GM19099 (cell line): ENCODE results near the gene GPC4.

ENCODE experiments used
- POLR2A ChIP-seq: IDR thresholded peaks from 3 replicates; pipeline ENCODE4 v1.6.1; 2011; ENCODE audit warnings: low read depth; ENCODE audit not compliant: insufficient read length; ENCODE audit errors: extremely low read depth

The GPC4 gene

DNA sequence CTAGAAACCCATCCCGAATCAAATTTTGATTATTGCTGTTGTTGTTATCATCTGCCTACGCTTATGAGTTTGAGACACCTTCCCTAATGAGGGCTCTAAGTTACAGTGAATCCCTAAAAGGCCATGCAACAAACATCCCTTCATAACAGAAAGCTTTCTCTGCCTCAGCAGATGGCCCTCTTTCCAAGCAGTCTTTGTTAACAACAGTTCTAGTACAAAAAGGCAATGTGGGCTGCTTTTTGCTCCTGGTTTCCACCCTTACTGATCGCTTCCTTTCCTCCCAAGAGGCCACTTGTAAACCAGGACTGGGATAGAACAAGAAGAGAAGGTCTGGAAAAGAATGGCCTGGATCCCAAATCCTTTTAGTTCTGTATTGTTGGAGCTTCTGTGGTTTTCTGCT is 24.2 kb downstream of the GPC4 start:
- no peak for TF ChIP-seq POLR2A

DNA sequence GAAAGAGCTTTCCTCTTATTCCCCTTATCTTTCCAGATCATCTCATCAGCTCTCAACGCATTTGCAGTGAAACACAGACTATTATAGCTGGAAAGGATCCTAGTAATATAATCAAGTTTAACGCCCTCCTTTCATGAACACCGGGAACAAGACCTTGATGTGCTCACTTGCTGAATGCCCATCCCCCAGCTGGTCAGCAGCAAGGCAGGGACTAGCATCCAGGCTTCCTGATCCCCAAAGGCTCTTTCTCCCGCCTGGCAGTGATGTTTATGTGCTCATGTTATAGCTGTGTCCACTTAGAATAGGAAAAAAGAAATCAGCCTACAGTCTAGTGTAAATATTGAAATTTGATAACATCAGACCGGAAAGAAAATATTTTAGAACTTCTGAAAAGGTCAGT is 24.6 kb downstream of the GPC4 start:
- TF ChIP-seq POLR2A = no peak

DNA sequence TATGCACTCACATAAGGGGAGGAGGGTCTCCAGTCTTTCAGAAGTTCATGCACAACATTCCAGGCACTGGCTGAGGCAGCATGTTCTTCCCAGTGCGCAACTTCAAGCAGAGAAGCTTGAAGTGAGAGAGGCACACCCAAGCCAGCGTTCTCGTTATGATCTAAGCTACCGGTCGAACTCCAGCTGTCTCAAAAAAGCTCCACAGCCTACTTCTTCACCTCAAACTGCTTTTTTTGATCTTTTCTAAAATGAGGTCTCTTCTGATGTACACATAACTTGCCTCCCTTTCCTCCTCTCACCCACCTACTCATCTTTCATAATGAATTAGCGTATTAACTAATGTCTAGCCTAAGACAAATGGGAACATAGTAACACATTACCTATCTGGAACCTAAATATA is 25.3 kb downstream of the GPC4 start:
- no peak for TF ChIP-seq POLR2A

DNA sequence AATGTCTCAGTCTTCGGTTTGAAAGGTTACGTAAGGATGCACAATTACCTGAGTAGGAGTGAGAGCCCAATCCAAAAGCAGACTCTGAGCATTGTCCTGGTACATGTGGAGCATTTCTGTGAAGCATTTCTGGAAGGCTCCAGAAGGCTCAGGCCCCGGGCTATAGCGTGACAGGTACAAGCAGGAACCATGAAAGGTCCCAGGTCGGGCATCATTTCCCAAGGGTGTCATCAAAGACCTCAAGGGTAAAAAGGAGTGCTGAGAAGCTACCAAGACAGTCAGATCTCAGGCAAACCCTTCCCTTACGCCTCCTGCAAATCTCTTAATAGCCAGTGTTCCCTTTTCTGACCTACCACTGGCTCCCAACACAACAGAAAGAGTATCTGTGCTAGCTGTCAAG is 30.8 kb downstream of the GPC4 start:
- no peak for TF ChIP-seq POLR2A

DNA sequence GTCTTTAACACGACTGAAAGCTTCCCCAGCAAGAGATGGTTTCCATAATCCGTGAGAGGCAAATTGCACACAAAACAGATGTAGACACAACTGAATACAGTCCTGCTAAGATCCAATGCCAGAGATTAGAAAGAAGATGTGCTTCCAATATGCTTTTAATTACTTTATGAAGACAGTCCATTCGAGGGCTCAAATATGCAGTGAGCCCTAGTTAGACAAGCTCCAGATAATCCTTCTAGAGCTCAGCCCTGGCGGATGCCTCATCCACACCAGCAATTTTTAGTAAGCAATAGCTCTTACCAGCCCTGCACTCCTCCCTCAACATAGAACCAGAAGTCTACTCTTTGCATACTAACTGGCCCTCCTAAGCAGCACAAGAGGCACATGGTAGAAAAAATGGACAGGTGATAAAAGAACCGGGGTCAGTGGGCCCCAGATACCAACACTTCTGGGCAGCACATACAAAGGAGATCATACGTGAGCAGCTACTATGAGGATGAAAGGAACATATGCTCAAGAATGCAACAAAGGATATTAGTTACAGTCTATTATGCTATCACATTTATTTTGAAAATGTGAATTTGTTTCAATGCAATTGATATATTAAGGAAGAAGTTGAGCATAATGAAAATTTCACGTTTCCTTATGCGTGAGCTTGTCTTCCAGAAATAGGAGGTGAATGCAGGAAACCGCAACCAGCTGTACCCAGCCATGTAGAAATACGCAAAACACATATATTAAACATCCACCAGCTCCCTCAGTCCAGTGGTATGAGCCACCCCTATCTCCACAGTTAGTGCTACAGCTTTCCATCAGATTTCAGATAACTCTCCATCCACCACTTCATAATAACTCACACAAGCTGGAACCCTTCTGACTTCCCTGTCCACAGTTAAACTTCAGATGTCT is 34.3 kb downstream of the GPC4 start:
- TF ChIP-seq POLR2A = no peak

DNA sequence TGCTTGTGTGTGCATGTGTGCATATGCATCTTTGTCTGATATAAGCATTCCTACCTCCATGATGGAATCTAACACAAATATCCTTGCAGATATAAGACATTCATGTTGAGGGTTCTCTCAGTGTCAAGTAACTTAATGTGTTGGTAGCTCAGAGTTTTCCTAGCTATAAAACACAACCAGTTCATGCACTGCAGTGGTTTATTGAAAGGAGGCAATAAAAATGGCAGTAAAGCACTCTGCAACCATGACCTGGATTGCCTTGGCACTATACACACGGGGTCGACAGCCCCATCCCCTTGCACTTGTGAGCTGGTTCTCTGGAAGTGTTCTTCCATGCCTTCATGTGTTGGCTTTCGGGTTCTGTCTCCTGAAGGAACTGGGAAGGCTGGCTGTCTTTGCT is 38.9 kb downstream of the GPC4 start:
- TF ChIP-seq POLR2A = no peak

DNA sequence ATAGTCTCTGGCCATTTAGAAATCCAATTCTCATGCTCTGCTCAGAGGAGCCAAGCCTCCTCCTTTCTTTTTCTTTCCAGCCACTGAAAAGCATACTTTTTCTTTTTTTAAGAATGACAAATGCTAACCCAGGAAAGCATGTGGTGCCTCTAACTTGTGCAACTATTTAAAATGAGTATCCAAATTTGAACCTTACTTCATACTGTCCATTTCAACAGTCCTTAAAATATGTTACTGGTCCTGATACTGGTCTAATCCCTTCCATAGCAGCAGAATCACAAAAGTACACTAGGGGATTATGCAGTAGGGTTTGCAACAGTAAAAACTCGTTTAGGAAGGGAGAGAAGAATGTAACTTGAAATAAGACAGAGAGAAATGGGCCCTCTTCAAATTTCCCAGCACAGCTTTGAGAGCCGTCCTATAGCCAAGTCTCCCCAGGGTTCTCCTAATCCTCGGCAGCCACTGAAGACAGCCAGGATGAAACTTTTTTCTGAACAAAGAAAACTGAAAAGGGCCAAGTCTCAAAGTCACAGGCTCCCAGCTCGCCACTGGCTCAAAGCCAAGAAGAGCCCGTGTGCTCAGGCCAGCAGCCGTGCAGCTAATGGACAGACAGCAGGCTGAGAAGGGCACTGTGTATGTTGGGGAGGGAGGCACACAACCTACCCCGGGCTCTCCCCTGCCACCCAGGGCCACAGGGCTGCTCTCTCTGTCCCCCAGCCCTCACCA is 39.5 kb downstream of the GPC4 start:
- TF ChIP-seq POLR2A = no peak

DNA sequence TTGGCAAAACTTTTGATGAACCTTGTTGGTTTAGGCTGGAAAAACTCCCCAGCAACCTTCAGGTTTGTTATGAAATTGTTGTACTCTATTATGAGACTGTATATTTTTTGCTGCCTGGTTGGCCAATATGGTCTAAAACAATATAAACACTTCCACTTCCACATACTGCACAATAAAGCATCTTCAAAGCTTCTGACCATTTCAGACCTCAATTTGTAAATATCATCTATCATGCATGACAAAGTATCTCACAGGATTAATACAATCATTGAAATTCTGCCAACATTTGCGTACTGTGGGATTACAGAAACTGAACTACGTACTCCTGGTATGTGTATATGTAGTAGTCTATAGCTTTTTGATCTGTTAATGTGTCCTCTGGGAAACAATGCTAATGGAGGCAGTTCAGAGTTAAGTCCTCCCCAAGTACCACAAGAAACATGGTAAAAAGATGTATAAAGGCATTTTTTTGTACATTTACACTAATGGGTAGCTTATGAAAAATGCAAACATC is 40.4 kb downstream of the GPC4 start:
- TF ChIP-seq POLR2A = no peak

DNA sequence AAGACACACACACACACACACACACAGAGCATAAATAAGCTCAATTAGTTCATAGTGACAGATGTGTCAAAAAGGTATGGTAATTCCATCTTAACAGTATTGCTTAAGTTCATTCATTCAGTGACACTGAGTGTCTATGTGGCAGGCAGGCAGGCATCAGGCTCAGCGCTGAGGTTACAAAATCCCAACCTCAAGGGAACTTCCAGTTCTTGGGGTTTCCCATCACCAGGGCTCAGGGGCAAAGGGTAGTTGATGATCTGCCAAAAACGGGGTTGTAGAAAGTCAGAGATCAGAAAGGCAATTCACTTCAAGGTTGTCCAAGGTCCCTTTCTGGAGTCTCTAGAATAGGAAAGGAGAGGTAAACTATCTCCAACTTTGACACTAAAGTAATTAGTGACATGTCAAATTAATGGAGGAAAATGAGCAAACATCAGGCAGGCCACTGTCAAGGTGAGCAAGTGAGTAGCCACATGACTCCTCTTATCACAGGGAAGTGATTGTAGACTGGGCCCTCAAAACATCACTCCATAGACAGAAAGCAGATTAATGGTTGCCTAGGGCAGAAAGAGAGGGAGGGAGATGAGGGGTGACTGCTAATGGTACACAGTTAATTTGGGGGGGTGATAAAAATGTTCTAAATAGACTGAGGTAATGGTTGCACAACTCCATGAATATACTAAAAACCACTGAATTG is 41.8 kb downstream of the GPC4 start:
- no peak for TF ChIP-seq POLR2A

DNA sequence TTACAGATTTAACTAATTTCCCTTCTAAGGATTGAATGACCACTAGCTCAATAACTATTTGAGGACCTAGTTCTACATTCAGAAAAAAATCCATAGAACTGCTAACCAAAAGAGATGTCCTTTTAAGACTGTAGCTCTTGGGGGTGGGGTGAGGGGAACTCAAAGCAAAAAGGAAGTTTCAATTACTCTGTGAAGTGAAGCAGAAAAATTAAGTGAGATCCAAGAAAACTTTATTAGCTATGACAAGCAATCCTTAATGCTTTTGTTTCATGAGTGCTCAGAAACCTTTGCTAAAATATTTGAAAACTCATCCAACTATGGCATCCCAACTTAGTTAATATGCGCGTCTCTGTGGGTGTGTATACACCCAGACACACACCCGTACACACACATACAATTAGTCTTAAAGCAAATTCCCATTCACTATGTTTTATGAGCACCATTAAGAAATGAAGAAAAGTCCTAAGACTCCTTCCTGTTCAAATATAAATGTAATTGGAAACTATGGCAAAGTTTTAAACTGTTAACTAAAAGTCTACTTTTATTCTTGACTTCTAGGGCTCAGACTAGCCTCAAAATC is 44.5 kb downstream of the GPC4 start:
- TF ChIP-seq POLR2A = no peak

DNA sequence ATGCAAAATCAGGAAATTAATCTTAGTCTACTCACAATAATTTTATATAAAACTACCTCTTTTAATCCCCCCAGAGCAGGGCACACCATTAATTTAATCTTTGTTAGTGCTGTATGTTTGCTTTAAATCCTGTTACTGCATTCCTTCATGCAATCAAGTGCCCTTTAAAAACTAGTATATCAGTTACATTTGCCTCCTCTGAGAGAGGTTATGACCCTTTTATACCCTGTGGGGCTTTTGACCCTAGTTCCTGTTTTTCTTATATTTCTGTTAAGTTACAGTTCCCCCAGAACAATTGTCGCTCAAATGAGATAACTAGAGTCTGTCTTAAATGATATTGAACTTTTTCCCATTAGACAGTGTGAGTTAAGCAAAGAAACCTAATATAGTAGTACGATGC is 46.2 kb downstream of the GPC4 start:
- TF ChIP-seq POLR2A = no peak

DNA sequence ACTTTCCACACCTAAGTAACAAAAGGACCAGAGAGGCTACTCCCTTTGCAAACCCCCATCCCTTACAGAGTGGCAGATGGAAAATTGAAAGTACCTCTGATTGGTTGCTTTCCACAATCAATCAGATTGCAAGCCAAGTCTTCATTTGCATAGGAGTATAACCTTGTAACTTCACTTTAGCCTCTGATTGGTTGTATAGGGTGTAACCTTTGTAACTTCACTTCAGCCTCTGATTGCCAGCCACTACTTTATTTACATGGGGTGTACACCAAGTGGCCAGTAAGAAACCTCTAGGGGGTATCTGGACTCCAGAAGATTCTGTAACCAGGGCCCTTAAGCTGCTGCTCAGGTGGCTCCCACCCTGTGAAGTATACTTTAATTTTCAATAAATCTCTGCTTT is 48.6 kb downstream of the GPC4 start:
- no peak for TF ChIP-seq POLR2A

DNA sequence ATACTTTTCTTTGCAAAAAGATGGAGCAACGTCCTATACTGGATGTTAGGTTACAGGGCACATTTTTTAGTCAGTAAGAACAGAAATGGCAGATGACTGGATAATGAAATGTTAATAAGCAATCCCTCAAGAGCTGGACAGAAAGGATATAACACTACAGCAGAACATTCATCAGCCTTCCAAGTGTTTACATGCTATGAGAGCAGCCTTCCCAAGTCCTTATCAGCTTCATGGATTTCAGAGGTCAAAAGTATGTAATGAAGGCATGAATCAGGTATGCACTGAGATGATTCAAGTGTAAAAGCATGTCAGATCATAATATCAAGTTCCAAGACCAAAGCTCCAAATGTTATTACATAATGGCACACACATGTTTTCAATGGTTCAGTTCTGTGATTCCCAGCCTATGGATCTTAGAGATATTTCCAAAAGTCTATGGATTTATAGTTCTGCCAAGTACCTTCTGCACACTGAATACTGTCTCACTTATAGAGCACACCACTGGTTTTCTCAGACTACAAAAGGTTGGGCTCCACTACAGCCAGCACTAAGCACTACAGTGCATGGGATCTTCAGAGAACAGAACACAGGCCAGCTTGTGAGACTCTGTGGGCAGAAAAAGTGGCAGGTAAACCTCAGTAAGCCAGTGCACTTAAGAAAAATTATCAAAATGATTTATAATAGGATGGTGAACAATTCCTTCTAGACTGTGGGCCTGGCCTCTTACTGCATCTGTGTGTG is 49.2 kb downstream of the GPC4 start:
- TF ChIP-seq POLR2A = no peak

DNA sequence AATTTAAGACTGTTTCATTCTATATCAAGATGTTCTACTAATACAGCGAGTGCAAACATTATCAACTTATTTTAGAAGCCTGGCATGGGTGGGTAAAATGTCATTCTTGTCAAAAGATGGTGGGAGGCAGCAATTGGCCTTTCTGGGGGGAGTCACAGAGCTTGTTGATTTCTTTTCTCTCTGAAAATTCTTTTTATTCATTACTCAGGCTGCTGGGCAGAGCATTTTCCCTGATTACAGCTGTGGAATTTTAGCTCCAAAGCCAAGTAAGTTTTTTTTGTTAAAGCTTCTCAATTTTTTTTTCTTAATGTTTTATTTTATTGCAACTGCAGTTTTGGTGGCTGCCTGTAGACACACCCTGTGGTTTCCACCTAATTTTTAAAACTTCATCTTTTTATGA is 50.4 kb downstream of the GPC4 start:
- TF ChIP-seq POLR2A = no peak
